NAMALWA (cell line): ENCODE measurements around the gene ADA.

Source experiments
- DNase-seq: peaks from one replicate; pipeline ENCODE4 v3.0.0-alpha.2; 2015; ENCODE audit warnings: low spot score

Gene ADA

DNA sequence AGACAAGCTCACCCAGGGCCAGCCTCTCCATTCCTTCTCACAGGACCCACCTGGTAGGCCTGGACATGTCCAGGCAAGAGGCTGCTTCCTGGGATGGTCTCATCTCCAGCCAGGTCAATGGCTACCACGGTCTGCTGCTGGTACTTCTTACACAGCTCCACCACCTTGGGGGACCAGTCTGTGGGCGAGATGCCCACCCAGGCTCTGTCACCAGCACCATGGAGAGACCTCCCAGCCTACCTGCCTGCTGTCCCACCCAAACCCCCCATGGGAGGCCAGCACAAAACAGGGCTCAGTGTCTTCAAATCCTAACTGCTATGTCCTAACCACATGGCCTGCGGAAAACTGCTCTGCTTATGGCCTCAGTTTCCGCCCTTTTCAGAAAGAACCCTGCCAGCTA, 27.3 kb downstream of the ADA start:
- DNase-seq, result no peak

DNA sequence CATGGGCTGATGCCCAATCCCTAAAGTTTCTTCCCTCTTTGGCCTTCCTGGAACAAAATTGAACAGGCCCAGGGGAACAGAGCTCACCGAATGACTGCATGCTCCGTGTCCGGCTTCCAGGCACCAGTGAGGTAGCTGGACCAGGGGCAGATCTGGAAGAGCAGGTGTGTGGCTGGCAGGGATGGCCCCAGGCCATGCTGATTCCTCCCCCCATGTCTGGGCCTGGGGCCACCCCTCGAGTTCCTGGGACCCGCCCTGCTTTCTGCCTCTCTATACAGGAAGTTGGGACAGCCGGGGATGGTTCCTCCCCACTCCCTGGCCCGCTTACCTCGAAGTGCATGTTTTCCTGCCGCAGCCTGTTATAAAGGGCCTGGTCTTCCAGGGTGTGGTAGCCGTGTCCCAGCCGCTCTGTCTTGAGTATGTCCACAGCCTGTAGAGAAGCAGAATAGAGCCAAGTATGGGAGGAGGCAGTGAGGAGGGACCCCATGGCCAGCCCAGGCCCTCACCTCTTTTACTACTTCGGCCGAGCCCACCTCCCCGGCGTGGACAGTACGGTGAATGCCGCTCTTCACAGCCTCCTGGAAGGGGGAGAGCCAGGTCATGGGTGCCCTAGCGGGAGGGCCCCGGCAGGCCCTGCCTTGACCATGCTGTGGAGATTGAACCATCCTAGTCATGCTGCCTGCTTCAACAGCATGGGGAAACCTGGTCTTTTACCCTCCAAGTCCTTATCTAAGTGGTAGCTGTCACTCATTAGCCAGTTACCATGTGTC, 28.8 kb downstream of the ADA start:
- DNase-seq, result no peak

DNA sequence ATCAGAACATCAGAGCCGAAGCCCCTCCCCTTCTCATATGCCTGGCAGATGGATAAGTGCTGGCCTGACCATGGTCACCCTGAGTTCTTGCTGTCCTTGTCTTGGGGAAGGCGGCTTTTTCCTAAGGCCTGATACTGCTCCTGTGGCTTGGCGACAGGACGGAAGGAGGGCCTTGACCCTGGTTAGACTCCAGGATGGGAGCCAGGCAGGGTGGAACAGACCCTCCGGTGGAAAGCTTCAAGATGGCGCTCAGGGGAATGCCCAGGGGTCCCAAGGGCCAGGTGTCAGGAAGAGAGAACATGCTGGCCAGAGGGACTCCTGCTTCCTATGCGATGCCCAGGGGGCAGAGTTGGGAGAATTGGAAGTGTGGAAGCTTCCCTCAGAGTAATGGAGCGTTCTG, 29.6 kb downstream of the ADA start:
- no peak for DNase-seq

DNA sequence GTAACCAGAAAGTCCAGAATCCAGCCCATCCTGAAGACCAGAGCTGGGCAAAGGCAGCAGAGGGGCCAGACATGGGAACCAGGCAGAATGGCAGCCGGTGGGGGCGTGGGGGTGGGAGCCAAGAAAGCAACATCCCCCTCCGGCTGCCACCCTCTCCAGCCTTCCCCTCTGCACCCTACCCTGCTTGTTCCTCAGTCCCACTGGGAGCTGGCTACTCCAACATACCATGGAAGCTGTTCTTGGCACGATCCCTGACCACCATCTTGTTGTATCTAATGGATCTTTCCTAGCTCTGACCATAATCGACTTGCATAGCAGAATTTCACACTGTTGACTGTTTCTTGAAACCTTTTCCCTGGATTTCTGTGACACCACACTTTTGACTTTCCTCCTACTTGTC, 30.2 kb downstream of the ADA start:
- DNase-seq, result no peak

DNA sequence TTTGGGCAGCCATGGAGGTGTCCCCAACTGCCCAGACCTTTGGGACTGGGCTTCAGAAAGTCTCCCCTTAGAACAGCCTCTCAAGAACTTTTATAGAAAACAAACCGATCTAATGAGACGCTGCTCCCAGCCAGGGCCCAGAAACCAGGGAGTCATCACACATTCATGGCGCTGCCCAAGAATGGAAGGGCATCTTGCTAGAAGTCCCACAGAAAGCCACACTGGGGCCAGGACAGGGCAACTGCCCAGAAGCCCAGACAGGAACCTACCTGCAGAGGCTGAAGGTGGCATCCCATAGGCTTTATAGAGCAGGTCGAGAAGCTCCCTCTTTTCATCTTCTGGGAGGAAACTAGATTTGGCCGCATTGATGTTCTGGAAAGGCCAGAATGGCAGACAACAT, 31.5 kb downstream of the ADA start:
- DNase-seq, result no peak

DNA sequence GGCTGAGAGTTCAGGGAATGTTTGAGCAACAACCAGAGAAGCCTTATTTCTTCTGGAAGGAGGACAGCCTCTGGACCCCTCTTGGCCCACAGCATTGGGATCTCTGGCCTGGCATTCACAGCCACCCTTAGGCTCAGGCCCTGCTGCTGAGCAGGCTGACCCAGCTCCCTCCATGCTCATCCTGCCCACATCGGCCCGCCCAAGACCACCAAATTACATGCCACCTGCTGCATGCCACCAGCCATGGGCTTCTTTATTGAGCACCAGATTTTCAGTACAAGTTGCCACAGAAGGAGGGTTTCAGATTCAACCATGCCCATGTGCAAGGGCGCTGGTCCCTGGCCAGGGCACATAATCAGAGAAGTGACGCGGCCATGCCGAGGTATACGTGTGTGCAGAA, 32.2 kb downstream of the ADA start:
- DNase-seq, result no peak

DNA sequence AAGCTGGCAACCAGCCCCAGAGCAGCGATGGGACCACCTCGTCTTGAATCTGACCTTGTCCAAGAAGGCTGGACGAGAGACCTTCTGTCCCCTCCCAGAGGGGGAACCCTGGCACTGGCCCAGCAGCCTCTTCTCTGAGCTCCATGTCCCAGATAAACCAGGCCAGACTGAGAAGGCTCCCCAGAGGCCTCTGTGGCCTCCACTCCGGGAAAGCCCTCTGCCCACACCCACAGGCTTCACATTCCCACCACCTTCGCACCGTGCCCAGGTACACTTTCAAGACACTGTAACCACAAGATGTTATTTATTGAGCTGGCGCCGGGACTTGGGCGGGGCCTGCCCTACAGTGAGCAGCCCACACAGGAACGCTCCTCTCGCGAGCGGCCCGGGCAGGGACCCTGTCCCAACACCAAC, 33.2 kb downstream of the ADA start:
- DNase-seq, result no peak

DNA sequence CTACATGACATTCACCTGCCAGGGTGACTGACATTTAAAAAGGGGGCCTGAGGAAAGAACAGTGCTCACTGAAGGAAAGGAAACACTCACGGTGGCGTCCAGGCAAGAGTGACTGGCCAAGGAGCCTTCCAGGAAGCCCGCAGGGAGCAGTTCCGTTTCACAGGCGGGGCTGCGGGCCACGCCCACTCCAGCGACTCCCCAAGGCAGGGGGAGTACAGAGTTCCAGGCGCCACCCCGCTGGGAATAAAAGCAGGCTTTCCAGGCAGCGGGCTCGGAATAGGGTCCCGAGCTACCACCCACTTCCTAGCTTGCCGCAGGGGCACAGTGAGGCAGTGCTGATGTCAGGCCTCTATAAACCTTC, 34.9 kb downstream of the ADA start:
- DNase-seq, result no peak

DNA sequence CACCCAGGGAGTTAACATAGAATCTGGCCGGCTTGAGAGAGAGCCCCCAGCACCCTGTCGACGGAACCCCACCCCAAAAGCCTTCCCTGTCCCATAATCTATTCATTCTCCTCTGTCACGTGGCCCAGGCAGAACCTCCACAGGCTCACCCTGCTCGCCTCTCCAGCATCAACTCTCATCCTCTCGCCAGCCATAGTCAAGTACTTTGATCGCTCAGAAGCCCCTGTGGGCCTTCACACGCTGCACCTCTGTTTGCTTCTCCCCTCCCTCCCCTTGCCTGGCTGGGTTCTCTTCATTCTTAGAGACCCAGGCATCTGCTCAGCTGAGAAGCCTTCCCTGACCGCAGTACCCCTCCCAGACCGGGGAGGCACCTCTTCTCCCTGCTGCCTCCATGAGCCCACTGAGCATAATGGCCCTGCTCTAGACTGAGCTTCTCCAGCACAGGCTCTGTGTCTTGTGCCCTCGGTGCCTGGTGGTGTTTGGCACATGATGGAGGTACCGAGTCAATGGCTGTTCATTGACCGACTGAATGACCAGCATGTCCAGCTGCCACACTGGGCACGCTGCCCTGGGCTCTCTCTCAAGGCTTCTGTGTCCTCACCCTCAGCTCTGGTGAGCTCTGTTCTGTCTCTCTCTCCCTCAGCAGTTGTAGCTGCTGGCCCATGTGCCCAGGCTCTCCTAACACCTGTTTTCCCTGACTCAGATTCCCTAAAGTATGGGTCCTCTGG, 35.5 kb downstream of the ADA start:
- no peak for DNase-seq

DNA sequence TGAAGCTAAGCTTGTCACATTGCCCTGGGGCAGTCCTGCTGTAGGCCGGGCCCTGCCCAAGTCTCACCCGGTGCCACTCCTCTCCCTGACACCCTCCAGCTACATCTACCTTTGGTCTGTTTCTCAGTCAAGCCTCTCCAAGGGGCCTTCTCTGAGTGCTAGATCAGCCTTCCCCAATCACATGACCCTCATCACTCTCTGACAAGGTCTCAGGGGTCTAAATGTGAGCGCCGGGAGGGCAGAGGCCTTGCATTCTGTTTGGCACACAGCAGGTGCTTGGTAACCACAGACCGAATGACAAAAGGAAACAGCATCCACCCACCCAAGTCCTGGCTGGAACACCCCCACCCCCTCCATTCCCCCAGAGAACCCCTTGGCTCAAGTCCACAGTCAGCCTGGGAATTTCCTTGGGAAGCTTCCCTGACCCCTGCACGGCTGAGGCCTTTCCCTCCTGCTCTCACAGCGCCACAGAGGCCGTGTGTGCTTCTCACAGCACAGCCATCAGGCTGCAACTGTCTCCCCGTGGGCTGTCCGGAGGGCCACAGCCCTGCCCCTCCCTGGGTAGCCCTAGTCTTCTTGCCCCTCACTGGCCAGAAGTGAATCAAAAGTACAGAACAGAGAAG, 36.2 kb downstream of the ADA start:
- peak; percentile 75 for DNase-seq

DNA sequence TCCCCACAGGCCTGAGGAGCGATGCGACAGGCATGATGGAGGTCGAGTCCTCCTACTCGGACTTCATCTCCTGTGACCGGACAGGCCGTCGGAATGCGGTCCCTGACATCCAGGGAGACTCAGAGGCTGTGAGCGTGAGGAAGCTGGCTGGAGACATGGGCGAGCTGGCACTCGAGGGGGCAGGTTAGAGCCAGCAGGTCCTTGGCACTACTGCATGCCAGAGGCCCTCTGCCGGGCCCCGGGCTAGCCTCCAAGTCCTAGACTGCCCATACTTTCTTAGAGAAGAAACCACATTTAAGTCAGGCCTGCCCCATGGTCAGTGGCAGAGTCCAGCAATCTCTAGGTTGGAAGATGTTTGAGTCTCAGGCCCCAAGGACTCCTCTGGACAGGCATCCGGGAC, 37.0 kb downstream of the ADA start:
- no peak for DNase-seq

DNA sequence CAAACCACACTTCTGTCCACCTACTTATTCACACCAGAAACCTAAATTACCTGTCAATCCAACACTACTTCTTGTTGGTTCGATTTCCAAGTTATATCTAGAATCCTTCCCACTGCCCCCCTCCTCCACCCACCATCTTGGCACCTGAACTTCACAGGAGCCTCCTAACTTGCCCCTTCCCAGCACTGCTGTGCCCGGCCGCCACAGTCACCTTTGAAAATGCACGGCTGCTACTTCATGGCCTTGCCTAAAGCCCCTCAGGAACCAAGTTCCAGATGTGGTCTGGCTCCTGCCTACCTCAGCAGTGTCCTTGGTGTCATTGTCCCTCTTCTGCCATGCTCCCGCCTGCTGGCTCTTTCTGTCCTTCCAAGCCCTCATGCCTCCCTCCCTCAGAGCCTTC, 37.9 kb downstream of the ADA start:
- DNase-seq, result no peak

DNA sequence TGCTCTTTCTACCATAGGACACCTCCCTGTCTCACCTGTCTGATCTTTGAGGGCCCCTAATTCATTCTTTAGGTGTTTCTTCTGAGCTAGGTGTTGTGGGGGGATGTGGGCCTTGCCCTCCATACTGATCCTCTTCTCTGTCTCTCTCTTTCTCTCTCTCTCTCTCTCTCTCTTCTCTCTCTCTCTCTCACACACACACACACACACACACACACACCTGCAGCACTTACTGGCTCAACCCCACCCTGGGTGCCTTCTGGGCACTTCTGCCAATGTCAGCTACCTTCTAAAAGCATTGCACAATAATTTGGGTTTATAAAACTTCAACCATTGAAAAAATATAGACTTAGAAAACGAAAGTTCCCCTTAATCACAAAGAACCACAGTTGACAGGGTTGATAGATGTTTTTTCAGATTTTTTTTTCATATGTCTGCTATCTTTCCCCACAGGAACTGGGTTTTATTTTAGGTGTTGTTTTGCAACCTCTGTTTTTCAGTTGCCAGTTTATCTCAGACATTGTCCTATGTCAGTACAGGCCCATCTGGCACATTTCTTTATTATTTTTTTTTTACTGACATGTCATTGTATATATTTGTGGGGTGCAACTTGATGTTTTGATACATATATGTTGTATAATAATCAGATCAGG, 41.1 kb downstream of the ADA start:
- peak; percentile 74 for DNase-seq

DNA sequence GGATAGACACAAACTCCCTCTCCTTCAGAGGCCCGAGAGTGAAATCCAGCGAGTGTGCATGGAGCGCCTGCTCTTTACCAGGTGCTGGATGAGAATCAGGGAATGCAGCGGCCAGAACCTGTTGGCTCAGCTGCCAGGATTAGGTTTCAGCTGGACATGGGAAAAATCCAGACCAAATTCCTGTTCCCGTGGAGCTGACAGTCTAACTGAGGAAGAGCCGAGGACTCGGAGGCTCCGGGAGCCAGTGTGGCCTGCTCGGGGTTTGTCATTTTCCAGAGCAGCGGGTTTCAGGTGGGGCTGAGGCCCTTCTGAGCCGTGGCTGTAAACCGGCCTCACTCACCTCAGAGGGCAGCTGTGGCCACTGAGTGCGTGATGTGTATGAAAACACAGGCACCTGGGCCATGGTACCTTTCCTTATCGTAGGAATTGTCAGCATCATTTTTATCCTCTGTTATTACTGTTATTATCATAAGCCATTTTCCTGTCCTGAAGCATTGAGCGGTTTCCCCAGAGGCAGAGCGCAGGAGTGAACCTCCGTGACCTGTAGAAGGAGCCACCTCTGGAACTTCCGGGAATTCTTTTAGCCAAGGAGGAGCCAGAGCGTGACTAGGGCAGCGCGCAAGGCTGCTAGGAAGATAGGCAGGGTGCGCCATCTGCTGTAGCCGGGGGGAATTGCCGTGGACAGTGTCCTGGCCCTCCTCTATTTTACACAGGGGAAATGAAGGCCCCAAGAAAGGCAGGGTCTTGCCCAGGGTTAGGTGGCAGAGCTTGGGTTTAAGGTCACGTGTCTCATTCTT, 41.8 kb downstream of the ADA start:
- DNase-seq, result peak; percentile 90

DNA sequence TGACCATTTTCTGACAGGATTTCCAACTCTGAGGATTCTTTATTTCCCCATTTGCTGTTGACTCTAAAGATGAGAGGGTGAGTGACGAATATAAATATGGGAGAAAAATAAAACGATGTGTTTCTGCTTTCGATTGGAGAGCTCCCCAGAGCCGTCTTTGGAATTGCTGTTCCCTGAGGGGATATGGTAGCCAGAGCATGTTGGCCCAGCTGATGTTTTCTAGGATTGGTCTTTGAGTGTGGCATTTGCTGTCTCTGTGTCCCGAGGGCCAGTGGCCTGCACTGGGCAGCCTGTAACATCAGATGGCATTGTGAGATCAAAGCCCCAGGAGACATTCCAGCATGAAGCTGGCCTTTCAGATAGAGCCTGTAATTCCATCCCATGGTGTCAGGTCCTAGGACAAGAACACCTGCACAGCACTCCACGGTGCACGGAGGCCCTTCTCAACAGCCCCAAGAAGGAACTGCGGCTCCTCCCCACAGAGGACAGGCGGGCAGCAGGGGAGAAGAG, 42.4 kb downstream of the ADA start:
- no peak for DNase-seq

DNA sequence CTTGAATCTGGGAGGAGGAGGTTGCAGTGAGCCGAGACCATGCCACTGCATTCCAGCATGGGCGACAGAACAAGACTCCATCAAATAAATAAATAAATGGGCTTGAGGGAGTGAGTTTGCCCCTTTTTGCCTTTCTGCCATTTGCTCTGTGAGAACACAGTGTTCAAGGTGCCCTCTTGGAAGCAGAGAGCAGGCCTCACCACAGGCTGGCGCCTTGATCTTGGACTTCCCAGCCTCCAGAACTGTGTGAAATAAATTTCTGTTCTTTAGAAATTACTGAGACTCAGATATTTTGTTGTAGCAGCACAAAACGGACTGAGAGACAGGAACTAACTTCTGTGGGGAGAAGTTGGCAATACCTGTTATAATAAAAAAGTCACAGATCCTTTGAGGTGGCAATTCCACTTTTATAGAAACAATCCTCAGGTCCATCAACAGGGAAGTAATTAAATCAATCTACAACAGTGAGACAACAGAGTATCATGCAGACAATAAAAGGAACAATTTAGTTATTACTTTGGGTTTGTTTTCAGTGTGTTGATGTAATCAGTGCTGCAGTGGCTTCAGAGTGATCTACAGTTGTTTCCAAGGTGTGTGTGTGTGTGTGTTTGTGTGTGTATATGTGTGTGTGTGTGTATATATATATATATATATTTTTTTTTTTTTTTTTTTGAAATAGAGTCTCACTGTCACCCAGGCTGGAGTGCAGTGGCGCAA, 44.6 kb downstream of the ADA start:
- DNase-seq, result no peak

DNA sequence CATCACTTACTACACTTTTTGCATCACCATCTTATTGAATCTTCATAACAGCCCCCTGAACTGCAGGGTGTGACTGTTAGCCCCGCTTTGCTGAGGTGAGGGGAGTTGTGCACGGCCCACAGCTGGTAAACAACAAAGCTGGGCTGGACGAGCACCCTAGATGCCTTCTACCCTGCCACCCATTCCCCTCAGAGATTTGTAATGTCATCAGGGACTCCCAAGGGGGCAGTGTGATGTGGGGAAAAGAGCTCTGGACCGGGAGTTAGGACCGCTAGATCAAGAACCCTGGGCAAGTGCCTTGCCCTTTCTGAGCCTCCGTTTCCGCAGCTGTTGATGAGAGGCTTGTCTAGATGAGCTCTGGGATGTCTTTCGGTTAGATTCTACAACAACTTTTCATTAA, 48.2 kb downstream of the ADA start:
- no peak for DNase-seq

DNA sequence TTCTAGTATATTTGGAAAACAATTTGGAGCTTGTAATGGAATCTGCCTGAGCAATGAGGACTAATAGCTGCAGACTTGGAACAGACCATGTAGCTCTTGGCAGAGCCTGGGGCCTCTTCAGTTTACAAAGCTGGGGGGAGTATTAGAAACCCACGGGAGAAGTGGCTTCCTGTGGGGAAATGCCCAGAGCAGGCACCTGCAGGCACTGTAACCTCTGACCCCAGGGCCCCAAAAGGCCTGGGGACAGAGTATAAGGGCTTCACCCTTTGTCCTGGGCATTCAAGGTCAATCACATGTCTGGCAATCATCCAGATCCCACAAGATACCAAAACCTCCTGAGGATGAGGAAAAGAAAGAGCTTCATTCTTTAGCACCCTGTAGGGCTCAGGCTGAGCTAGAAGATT, 49.7 kb downstream of the ADA start:
- no peak for DNase-seq

DNA sequence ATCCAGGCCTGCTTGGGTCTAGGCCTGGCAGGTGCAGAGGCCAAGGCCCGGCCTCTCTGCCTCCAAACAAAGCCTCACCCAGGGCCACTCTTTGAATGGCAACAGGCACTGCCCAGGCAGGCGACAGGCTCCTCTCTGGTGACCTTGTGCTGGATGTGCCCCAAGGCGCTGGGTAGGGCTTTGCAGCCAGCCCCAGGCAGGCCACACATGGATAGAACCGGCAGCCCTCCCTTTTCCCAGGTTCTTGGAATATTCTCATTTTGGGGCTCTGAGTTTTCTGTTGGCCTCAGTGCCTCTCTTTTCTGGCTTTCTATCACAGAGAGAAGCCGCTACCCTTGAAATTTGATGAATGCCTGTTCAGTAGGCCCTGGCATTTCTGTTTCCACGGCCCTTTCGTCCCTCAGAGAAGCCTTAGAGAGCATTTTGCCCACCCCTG, 50.2 kb downstream of the ADA start:
- DNase-seq, result no peak

DNA sequence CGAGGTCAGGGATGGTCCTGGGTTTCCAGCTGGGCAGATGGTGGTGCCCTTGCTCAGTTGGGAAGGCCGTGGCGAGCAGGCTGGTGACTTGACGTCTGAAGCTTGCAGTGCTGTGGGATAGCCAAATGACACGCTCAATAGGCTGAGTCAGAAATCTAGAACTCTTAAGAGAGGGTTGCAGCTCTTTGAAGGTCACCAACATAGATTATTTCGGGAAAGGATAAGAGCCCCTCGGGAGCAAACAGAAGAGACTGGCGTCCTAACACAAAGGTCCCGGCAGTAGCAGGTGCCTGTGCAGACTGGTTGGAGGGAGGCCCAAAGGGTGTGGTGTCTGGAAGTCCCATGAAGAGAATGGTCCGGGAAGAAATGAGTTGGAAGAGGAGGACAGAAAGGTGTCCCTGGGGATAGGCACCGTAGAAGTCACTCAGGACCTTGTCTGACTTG, 50.7 kb downstream of the ADA start:
- no peak for DNase-seq

DNA sequence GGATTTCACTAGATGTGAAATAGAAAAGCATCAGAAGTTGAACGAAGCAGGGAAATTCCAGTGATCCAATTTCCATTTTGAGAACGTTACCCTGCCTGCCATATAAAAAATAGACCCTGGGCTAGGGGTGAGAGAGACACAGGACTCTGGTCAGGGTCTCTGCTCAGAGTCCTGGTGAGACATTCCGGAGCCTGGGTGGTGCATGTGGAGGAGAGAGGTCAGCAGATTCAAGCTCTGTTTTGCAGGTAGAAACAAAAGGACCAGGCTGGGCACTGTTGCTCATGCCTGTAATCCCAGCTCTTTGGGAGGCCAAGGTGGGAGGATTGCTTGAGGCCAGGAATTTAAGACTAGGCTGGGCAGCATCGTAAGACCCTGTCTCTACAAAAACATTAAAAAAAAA, 51.2 kb downstream of the ADA start:
- DNase-seq, result no peak
